Thoracic aorta endothelial cell (primary cell): ENCODE measurements around the gene SMARCB1. TPM values are rescaled to one million over a fixed set of nuclear protein-coding genes. Genes with fewer than 3 reads are reported as not detected.

Experiments
- small RNA-seq: library from RNA; depleted of rRNA; stranded (forward); fragments of <200 nt; gene quantifications from one replicate; pipeline ENCODE3, GENCODE V24; 2012
- total RNA-seq: library from RNA; depleted of rRNA; stranded (reverse); fragments of >200 nt; gene quantifications from 2 replicates; pipeline ENCODE4 v1.2.3, GENCODE V29; 2012

Gene SMARCB1
- 74.9 and 78.7 TPM in 2 replicates for total RNA-seq

DNA sequence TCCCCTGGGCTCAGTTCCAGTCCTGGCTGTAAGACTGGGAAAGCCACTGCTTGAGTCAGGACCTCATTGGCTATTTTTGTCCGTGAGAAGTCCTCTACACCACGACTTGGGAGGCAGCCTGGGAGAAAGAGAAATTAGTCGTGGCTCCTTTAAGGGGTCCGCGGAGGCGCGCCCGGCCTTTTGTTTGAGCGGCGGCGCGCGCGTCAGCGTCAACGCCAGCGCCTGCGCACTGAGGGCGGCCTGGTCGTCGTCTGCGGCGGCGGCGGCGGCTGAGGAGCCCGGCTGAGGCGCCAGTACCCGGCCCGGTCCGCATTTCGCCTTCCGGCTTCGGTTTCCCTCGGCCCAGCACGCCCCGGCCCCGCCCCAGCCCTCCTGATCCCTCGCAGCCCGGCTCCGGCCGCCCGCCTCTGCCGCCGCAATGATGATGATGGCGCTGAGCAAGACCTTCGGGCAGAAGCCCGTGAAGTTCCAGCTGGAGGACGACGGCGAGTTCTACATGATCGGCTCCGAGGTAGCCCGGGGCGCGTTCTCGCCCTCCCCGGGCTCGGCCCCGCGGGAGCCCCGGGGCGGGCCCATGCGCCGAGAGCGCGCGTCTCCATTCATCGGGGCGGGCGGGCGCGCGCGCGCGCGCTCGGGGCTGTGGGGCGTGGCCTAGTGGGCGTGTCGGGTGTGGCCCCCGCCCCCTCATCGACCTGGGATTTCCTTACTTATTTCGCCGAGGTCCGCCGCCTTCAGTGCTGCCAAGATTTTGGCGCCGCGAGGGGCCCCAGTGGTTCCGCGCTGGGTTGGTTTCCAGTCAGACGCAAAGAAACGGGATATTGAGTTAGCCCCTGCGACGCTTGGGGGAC lies at the start of gene SMARCB1:
Gene SMARCB1 (plus strand): TSS at position 215 of the 848 bp plus-strand sequence. CDS start 204 bp downstream, at position 419.

DNA sequence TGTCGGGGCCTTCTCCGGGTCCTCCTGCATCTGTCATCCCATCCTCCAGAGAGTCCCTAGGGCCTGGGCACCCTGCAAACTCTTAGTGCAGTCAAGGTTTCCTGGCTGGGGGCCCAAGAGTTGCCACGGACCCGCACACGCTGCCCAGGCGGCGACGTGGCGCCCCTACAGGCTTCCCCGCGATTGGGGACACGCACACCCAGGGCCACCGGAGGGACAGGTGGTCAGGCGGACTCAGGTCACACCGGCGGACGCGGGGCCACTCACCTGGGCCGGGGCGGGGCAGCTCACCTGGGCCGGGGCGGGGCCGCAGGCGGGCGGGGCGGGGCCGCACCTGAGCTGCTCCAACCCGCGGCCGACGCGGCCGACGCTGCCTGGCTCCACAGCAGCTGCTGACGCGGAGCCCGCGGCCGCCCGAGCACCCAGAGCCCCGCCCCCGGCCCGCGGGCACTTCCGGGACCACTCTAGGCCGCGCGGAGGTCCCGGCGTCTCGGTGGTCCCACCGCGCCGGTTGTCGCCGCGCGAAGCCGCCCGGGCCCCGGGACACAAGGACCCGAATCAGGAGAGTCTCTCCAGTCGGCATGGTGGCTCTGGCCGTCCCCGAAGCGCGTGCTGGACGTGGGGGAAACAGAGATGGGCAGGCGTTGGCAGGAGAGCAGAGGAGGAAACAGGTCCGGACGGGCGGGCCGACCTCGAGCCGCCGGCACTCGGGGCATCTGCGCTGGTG lies 35.9 kb upstream of the SMARCB1 start, which contains the start of gene ZNF70:
Gene ZNF70 (minus strand): TSS at position 399 of the 727 bp plus-strand sequence. CDS start 5,972 bp downstream, outside the sequence.

DNA sequence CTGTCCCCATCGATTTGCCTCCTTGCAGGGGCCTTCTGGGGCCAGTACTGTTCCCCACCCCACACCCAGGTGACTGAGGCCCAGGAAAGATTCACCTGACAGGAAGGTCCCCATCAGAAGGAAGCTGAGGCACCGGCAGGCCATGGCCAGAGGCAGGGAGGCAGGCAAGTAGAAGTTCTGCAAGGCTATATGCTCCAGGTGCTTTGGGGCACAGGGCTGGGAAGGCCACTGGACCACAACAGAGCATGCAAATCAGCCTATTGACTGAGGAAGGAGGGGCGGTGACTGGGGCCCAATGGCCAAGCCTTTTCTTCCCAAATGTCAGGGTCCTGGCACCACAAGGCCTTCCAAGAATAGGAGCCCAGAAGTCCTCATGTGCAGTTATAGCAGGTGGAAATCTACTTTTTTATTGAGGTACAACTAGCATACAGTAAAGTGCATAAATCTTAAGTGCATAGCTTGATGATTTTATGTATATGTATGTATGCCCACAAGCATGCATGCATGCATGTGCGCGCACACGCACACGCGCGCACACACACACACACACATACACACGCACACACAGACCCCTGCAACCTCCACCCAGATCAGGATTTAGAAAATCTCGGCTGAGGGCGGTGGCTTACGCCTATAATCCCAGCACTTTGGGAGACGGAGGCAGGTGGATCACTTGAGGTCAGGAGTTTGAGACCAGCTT lies 32.4 kb upstream of the SMARCB1 start, which contains the start of gene VPREB3:
Gene VPREB3 (minus strand): TSS at position 206 of the 700 bp plus-strand sequence. CDS start 62 bp downstream, at position 144.

DNA sequence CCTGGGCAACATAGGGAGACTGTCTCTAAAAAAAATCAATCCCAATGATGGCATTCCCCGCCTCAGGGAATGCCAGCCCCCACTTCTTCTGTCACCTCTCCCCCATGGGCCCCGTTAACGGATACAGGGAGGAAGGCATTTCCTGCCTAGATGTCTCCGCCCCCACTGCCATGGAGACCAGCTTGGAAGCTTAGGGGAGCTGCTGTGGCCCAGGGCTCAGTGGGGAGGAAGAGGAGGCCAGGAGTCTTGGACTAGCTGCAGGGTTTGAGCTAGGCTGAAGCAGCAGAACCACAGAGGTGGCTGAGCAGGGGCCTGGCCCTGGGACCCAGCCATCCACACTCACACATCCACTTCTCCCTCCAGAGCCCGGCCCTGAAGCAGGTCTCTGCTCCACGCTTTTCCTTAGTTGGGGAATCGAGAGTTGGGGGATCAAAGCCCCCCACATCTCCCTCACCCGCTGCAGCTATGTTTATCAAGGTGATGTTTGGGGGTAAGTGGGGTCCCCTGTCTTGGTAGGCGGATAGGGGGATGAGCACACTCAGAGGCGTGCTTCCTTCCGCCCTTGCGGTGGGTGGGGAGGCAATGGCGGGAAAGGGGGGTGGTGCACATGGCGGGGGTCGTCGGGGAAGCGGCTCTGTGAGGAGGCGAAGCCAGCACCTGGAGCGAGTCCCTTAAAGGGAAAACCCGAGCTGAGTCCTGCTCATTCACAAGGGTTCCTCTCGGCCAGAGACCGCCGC lies 23.8 kb upstream of the SMARCB1 start, which contains the start of gene C22orf15:
Gene C22orf15 (plus strand): TSS at position 149 of the 737 bp plus-strand sequence. CDS start 317 bp downstream, at position 466.

DNA sequence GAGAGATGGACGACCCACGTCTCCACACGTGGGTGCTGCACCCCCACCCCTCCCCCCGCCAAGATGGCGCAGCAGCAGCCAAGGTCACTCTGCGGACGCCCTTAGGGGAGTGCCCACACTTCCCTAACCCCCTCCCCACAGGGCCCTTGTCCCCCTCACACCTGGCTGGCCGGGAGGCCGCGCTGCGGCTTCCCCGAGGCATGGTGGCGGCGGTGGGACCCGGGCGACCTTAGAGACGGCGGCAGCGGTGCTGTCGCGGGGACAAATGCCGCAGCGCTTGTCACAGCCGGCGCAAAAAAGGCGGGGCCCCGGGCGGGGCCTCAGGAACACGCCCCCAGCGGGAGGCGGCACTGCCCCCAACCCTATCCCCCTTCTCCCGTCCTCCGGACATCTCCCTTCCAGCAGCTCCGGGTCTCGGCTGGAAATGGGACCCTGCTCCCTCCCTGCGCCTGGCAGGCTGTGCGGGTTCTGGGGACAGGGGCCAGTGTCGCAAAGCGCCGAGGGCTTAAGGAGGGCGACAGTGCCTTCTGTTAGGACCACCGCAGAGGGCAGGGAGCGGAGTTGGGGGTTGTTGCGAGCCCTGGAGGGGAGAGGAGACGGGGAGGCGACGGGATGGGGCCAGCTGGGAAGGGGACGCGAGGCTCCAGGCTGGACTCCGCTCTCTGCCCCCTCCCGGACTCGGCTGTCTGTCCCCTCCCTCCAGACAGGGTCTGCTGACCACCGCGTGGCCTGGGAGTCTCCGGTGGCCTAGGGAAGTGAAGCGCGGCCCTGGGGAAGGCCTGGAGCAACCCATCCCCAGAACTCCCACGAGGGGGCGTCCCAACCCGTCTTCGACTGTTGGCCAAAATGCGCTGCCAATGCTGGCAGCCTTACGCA lies 18.9 kb upstream of the SMARCB1 start, which contains the start of gene CHCHD10:
Gene CHCHD10 (minus strand): TSS at position 300 of the 876 bp plus-strand sequence. CDS start 98 bp downstream, at position 202.

DNA sequence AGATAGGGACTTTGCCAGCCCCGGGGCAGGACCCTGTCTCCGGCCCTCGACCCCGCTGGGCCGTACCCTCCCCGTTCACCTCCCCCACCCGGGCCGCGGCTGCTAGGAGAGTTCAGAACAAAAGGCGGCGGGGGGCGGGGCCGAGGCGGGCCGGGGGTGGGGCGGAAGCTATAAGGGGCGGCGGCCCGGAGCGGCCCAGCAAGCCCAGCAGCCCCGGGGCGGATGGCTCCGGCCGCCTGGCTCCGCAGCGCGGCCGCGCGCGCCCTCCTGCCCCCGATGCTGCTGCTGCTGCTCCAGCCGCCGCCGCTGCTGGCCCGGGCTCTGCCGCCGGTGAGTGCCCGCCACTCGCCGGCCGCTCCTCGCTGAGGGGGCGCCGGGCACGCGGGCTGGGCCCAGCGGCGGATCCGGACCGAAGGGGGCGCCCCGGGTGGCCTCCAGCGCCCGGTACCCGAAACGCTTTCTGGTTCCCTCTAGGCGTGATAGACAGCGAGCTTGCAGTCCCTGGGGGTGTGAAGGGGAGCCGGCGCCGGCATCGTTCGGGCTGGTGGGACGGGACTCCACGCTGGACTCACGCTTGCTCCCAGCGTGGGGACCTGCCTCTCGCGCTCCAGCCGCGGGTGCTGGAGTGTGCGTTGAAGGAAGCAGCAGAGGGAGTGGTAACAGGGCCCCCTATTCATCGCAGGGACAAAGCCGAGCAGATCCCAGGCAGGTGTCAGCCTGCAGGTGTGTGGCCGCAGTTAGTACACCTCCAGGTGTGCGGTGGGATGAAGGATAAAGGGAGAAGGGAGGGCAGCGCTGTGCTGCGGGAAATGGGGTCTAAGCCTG lies 13.9 kb upstream of the SMARCB1 start, which contains the start of gene MMP11:
Gene MMP11 (plus strand): TSS at position 201 of the 825 bp plus-strand sequence. CDS start 22 bp downstream, at position 223.

DNA sequence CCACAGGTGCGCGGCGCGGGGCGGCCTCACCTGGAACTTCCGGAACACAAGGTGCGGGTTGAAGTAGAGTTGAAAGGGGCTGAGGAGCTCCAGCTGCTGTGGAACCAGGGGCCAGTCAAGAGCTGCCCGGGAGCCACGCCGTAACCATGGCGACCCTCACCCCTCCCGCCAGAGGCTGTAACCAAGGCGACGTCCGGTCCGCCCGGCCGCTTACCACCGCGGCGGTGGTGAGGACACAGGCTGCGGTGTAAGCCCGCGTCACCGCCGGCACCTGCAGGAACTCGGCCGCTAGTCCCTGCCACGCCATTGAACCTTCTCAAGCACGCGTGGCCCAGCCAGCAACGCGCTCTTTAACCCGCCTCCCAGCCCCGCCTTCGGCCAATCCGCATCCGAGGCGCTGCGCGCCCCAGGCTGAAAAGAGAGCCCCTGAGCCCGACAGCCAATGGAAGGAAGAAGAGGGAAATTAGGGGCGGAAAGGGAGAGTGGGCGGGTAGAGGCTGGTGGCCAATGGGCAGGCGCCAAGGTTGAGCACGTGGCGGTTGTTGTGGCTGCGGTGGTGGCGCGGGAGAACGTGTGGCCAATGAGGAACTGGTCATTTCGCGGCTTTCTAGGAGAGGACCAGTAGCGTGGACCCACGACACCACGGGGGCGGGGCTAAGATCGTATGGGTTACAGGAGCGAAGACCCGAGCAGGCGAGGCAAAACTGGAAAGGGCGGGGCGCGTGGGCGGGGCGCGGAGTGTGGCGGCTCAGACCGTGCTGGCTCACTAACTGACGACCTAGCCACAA lies 52.1 kb downstream of the SMARCB1 start, which contains the start of gene DERL3:
Gene DERL3 (minus strand): TSS at position 326 of the 788 bp plus-strand sequence. CDS start 19 bp downstream, at position 307.

DNA sequence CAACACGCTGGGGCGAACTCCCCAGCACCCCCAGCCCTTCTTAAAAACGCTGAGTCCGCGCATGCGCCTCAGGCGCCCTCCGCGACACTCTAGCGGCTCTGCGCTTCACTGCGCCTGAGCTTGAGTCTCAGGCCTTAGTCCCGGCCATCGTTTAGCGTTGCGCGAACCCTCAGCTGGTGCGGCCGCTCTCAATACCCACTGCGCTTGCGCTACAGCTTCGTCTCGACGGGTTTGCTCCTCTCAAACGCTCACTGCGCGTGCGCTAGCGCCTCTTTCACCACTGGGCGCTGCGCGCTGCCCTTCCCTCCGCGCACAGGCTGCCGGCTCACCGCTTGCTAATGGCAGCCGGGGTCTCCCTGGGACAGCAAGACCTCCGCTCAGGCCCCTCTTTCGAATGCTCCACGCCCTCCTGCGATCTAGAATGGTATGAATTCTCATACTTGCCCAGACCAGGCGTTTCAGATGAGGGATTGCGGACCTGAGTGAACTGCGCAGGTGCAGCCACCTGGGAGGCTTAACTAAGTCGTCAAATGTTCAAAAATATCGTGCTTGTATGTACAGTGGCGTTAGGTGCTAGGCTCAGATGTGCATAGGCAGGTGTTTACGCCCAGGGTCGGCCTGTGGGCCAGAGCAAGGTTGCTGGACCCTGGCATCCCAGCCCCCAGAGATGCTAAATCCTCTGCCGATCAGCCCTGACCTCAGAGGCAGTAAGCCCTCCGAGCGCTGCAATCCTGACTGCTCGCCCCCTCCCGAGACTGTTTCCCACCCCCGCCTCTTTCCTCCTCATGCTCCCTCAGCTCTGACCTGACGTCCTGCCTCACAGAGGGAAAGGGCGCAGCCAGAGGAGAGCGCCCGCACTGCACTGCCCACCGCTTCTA lies 71.1 kb downstream of the SMARCB1 start, which contains the start of gene SLC2A11:
Gene SLC2A11 (plus strand): TSS at position 270 of the 878 bp plus-strand sequence. CDS start 125 bp downstream, at position 395.

Small RNAs within 50 kb of the gene (small RNA-seq; reads per million reads assigned to genes)
- not detected for gene RN7SL268P

Other genes starting within 250 kb of the SMARCB1 start
- not detected in 2 replicates for gene IGLL1, start 206.7 kb upstream of the SMARCB1 start, total RNA-seq
- not detected in 2 replicates for gene DRICH1, start 154.6 kb upstream of the SMARCB1 start, total RNA-seq
- gene RGL4, start 96.0 kb upstream of the SMARCB1 start, total RNA-seq: not detected in 2 replicates
- 5.6 and 6.3 TPM in 2 replicates for gene ZNF70, start 35.9 kb upstream of the SMARCB1 start, total RNA-seq
- not detected in 2 replicates for gene VPREB3, start 32.5 kb upstream of the SMARCB1 start, total RNA-seq
- 0.13 and 0.36 TPM in 2 replicates for gene C22orf15, start 24.0 kb upstream of the SMARCB1 start, total RNA-seq
- gene CHCHD10, start 19.0 kb upstream of the SMARCB1 start, total RNA-seq: 12.6 and 15.6 TPM in 2 replicates
- gene MMP11, start 14.1 kb upstream of the SMARCB1 start, total RNA-seq: 4.8 and 5.3 TPM in 2 replicates
- 0.66 and 0.93 TPM in 2 replicates for gene DERL3, start 52.0 kb downstream of the SMARCB1 start, total RNA-seq
- 5.6 and 7.0 TPM in 2 replicates for gene SLC2A11, start 70.9 kb downstream of the SMARCB1 start, total RNA-seq
- 129 and 229 TPM in 2 replicates for gene MIF, start 107.4 kb downstream of the SMARCB1 start, total RNA-seq
- 7.1 and 11.4 TPM in 2 replicates for gene GSTT2B, start 174.2 kb downstream of the SMARCB1 start, total RNA-seq
- 0.86 and 2.1 TPM in 2 replicates for gene DDTL, start 179.9 kb downstream of the SMARCB1 start, total RNA-seq
- 81.8 and 91.3 TPM in 2 replicates for gene DDT, start 187.5 kb downstream of the SMARCB1 start, total RNA-seq
- 1.3 TPM in 1 of 2 replicates, not detected in the other for gene GSTT2, start 193.2 kb downstream of the SMARCB1 start, total RNA-seq
- gene GSTT4, start 218.5 kb downstream of the SMARCB1 start, total RNA-seq: not detected in 2 replicates
- 43.0 and 55.3 TPM in 2 replicates for gene CABIN1, start 224.3 kb downstream of the SMARCB1 start, total RNA-seq